ENCODE measurements around the gene CCDC102B. TPM values are rescaled to one million over a fixed set of nuclear protein-coding genes. Genes with fewer than 3 reads are reported as not detected.

The CCDC102B gene
- total RNA-seq, 1 donor, result 4.1 TPM

Other genes with a start within 250 kb of the CCDC102B start
- 61.9 TPM for gene TMX3, start 83.0 kb upstream of the CCDC102B start, total RNA-seq